GM18870 (cell line): ENCODE results near the gene GRM8.
"Not testable (repeated sequence)": the region's sequence is repeated elsewhere in the genome, so short reads cannot be mapped to it uniquely, and the experiment has no call there.

Experiments
- ATAC-seq: cut with Tn5 transposase; IDR thresholded peaks from one replicate; pipeline ENCODE4 v1.9.1; 2021; ENCODE audit warnings: moderate library complexity; ENCODE audit not compliant: unreplicated experiment

Gene GRM8

GRCh38 chr7:126685018-126685573, 567.6 kb downstream of the GRM8 start:
- no peak for ATAC-seq

GRCh38 chr7:126682176-126682575, 570.6 kb downstream of the GRM8 start:
- ATAC-seq = no peak

DNA sequence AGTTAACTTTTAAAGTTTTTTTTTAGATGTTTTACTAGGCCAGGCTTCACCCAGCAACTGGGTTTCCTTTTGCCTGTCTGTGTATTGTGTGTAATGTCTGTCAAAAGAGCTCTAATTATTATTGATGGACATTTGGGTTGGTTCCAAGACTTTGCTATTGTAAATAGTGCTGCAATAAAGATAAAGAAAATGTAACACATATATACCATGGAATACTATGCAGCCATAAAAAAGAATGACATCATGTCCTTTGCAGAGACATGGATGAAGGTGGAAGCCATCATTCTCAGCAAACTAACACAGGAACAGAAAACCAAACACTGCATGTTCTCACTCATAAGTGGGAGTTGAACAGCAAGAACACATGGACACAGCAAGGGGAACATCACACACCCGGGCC, 584.0 kb downstream of the GRM8 start:
- ATAC-seq = not testable (repeated sequence)

DNA sequence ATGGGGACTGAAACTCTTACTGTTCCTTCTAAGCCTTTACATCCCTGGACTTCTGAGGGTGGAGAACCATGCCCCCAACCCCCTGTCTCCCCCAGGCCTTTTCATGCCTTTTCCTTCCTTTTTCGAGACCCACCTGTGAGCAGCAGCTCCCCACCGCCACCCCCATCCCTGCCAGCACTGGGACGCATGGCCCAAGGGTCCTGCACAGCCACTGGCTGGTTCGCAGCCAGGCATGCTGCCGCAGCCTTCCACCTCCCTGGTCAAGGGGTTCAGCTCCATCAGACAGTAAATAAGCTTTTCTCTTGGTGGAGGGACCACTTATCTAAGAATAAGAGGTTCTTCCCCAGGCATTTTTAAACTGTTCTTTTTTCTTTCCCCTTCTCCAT, 584.4 kb downstream of the GRM8 start:
- no peak for ATAC-seq

- ATAC-seq = no peak
Measured at GRCh38 chr7:126667742-126668366, 584.9 kb downstream of the GRM8 start.

- ATAC-seq = no peak
Measured at GRCh38 chr7:126662856-126663255, 589.9 kb downstream of the GRM8 start.

DNA sequence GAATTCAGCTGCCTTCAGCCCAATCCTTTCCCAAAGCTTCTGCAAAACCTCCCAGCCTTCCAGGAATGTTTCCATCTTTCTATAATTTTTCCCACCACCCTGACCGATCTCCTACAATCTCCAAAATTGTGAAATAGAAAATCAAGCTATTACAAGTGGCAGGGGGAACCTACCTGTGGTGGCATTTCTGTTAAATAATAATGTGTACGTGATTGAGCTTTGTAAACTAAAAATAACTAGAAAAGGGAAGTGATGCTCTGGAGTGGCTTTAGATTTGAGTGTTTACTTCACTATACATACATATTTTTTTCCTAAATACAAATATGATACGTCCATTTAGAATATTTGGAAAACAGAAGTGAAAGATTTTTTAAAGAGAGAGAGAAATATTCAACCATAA, 593.6 kb downstream of the GRM8 start:
- ATAC-seq = peak; percentile 84

- ATAC-seq = peak; percentile 13
Measured at GRCh38 chr7:126658684-126659083, 594.1 kb downstream of the GRM8 start.

DNA sequence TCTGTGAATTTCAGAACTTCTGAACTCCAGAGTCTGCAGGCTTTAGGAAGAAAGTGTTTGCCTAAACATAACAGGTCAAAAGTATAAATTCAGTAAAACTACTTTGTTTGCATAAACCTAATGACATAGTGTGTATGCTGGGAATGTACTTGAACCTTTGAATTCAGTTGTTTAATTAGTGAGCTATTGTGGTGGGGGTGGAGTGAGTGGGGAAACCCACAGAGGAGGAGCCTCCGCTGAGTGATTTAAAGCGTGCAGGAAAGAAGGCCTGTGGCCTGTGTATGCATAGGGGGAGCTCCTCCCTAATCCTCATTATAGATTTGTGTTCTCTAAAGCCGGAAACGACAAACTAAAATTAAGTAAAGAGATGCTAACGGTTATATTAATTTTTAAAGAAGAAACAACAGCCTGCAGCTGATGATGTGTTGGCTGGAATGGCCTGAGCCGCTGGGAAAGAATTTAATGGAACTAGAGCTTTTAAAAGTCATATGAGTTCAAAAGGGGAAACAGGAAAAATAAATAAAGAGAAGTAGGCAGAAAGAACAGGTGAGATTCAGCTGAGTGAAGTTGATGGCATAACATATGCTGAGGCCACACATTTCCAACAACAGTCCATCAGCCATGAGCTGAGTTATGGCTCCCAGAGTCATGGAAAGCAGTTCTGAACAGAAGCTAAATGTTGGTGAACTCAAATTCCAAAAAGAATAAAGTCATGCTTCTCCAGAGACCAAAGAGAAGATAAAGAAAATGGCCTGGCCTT, 595.0 kb downstream of the GRM8 start:
- peak; percentile 86 for ATAC-seq

DNA sequence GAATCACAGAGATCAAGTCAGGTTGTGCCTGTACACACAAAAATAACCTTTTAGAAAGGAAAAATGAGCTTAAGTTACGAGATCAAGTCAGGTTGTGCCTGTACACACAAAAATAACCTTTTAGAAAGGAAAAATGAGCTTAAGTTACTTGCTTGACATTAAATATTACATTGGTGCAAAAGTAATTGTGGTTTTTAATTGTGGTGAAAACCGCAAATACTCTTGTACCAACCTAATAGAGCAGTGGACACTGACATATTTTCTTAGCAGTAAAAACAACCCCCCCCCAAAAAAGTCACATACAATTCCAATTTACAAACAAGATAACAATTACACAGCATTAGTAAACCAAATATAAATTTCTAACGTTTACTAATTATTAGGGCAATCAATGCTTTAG, 595.6 kb downstream of the GRM8 start:
- no peak for ATAC-seq

DNA sequence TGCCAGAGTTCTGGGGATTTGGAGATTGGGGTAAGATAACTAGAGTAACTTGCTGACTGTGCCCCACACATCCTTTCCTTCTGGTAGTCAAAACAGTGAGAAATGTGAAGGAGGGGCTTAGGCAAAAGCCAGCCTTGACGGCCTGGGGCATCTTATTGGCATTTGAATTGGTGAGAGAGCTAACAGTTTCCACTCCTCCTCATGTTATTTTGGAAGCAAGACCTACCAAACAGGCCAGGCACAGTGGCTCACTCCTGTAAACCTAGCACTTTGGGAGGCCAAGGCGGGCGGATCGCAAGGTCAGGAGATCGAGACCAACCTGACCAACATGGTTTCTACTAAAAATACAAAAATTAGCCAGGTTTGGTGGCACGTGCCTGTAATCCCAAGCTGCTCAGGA, 596.6 kb downstream of the GRM8 start:
- no peak for ATAC-seq

DNA sequence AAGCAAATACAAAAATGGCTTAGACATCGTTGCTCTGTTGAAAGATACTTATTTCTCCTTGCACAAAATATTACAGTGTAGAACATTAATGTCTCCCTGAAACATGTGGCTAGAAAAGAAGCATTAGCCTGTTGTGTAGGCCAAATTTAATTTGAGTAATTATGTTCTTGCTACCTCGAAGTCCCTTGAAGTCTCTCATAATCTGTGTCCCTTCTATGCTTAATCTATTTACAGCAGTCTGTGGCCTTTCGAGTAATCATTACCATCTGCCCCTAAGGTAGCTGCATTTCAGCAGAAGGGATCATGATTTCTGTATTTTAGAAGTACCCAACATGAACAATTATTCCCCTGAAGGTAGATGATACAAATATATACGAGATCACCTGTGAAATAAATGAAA, 615.2 kb downstream of the GRM8 start:
- ATAC-seq = no peak

DNA sequence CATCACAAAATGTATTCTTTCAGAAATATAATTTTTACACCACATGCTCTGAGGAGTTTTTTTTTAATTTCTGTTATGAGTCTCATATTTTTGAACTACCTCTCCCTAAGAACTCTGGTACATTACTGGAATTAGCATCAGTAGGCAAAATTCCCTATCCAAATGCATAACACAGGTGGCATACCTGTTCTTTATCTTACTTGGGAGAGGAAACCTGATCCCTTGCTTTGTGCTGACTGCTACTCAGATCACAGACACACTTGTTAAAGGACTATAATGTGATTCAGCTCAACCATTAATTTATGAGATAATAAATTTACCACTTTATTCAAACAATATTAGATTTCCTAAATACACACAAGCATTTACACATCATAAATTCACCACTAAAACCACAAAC, 617.2 kb downstream of the GRM8 start:
- ATAC-seq = no peak

DNA sequence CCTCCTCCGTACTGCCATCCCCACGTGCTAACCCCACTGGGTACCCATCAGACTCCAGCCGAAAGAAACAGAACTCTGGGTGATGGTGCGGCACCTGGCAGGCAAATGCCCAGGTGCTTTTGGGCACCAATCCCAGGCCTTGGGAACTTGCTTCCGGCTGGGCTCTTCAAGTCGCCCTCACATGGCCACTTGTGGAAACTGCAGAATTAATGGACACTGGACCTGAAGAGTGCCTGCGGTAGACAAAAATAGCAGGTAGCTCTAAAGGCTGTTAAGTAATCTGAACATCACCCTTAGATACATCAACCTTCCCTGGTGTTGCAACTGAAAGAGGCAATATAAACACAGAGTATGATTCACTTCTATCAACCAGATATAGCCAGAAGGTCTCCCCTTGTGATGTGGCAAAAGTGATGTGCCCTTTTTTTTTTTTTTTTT, 644.4 kb downstream of the GRM8 start:
- no peak for ATAC-seq

DNA sequence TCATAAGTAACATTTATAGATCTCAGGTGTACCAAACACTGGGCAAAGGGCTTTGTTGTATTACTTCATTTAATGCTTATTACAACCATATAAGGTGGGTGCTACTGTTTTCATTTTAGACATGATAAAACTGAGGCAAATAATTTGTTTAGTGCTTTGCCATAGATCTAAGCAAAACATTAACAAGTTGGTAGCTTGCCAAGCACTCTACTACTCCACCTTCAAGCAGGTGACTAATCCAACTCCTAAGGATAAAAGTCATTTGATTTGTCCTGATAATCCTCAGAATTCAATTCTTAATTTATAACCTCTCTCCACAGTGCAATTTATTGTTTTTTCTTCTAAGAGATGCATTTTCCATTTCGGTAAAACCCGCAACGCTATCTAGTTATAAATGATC, 646.4 kb downstream of the GRM8 start:
- no peak for ATAC-seq

- ATAC-seq = no peak
Measured at GRCh38 chr7:126605553-126605952, 647.2 kb downstream of the GRM8 start.

GRCh38 chr7:126605056-126605455, 647.7 kb downstream of the GRM8 start:
- no peak for ATAC-seq

DNA sequence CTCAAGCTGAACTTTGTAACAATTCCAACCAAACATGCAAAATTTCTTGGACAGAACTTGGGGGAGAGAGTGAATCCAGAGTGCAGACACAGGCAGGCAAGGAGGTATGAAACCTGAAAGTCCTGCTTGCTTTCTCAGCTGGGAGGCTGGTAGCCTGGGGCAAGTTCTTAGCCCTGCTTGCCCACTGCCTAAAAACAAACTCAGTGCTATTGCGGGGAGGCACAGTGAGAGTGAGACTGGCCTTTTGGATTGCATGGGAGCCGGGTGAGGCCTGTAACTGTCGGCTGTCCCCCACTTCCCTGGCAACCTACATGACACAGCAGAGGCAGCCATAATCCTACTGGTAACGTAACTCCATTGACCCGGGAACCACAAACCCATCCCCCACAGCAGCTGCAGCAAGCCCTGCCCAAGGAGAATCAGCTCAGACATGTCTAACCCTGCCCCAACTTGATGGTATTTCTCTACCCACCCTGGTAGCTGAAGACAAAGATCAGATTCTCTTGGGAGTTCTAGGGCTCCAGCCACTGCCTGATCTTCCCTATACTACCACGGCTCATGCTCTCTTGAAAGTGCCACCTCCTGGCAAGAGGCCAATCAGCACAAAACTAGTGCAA, 663.6 kb downstream of the GRM8 start:
- no peak for ATAC-seq

DNA sequence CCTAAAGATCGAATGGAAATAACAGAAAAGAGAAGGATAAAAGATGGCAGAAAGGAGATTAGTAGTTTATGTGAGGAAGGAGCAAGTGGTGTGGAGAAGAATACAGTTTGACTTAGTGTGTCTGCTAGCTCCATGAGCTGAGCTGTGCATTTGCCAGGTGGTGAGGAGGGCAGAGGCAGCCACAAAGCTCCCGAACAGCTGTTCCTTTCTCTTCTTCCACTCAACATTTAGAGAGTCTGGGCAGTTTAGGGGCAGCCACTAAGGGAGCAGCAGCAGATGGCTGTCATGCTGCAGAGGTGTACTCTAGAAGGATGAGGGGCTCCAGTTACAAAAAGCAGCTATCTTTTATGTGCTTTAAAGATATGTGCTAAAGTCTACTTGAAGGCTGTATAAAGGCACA, 674.4 kb downstream of the GRM8 start:
- ATAC-seq = no peak

GRCh38 chr7:126574276-126575250, 678.2 kb downstream of the GRM8 start:
- ATAC-seq = no peak

- no peak for ATAC-seq
Measured at GRCh38 chr7:126570845-126571244, 681.9 kb downstream of the GRM8 start.
